Sigmoid colon (tissue), 4 donors: ENCODE measurements around the gene ZSWIM9.

Experiments
- CTCF ChIP-seq, 4 experiments: fragments of 450-650 bp in 3 of 4; fragments of 200-600 bp in 1 of 4; IDR thresholded peaks; one replicate each; pipeline ENCODE4 v1.5.1; 2016 to 2019; ENCODE audit warnings: antibody characterized with exemption in 4 of 4, mild to moderate bottlenecking in 3 of 4, moderate library complexity in 2 of 4
- POLR2A ChIP-seq, 2 donors: fragments of 450-650 bp; IDR thresholded peaks; one replicate each; pipeline ENCODE4 v1.6.1; 2016; ENCODE audit warnings: antibody characterized with exemption in 2 of 2, mild to moderate bottlenecking in 2 of 2, moderate library complexity in 2 of 2
- POLR2AphosphoS5 ChIP-seq, 4 donors: sonication (generic); formaldehyde crosslinking; IDR thresholded peaks; one replicate each; pipeline ENCODE4 v1.6.1; 2017; ENCODE audit warnings: antibody characterized with exemption in 4 of 4

GRCh38 chr19:48246101-48246500, 75.6 kb downstream of the ZSWIM9 start:
- TF ChIP-seq CTCF (IDR thresholded peaks at IDR 0.05) = no peak
- TF ChIP-seq POLR2AphosphoS5 (IDR thresholded peaks at IDR 0.05) = no peak
- TF ChIP-seq POLR2A (IDR thresholded peaks at IDR 0.05) = no peak
